Uterus (tissue), 2 donors: ENCODE measurements around the gene AGBL1.

Experiments
- POLR2A ChIP-seq, 2 donors: fragments of 450-650 bp; IDR thresholded peaks; one replicate each; pipeline ENCODE4 v1.6.1; 2016; ENCODE audit warnings: antibody characterized with exemption in 2 of 2, mild to moderate bottlenecking in 1 of 2, moderate library complexity in 1 of 2
- TF ChIP-seq, protein P1 (sequence below), 4 experiments: fragments of 200-600 bp in 2 of 4; fragments of 450-650 bp in 2 of 4; sonication (generic) in 2 of 4; IDR thresholded peaks; one replicate each; pipeline ENCODE4 v1.5.1; 2016 to 2019; ENCODE audit warnings: antibody characterized with exemption in 4 of 4, mild to moderate bottlenecking in 2 of 4, moderate library complexity in 1 of 4

DNA sequence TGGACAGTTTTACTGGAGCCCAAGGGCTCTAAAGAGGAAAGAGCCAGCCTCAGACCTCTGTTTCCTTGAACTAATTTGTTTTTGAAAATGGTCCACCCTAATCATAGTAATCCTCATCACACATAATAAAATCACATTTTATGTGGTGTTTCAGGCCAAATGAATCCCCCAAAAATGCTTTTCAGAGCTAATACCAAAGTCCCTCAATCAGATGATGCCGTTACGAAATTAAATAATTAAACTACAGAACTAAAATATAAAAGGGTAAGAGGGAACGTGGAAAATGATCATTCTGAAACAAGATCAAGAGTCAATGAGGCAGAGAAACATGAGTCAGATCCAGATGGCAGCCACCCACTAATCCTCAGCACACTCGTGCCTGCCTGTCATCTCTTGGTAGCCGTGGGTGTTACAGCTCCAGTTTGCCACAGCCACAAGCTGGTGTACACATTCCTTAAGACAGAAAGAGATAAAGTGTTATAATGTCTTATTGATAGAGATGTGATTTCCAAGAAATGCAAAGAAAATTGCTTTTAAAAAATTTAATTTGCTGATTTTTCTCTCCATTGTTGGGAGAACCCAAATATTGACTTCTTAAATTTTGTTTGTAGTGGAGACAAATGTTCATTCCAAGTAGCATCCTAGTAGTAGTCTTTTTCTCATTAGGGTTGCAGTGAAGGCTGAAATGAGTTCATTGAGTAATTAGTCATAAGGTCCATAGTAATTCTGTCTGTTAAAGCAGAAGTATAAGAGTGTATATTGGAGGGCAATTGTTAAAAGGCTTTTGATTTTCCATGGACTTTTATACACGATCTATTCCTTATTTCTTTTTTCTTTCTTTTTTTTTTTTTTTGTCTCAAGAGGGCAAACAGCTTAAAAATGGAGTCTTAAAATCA, 104.2 kb downstream of the AGBL1 start:
- TF ChIP-seq, protein P1, sequence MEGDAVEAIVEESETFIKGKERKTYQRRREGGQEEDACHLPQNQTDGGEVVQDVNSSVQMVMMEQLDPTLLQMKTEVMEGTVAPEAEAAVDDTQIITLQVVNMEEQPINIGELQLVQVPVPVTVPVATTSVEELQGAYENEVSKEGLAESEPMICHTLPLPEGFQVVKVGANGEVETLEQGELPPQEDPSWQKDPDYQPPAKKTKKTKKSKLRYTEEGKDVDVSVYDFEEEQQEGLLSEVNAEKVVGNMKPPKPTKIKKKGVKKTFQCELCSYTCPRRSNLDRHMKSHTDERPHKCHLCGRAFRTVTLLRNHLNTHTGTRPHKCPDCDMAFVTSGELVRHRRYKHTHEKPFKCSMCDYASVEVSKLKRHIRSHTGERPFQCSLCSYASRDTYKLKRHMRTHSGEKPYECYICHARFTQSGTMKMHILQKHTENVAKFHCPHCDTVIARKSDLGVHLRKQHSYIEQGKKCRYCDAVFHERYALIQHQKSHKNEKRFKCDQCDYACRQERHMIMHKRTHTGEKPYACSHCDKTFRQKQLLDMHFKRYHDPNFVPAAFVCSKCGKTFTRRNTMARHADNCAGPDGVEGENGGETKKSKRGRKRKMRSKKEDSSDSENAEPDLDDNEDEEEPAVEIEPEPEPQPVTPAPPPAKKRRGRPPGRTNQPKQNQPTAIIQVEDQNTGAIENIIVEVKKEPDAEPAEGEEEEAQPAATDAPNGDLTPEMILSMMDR (IDR thresholded peaks at IDR 0.05) = no peak
- no peak for TF ChIP-seq POLR2A (IDR thresholded peaks at IDR 0.05)
